H1 (cell line): ENCODE measurements around the gene NOD2. TPM values are rescaled to one million over a fixed set of nuclear protein-coding genes. Genes with fewer than 3 reads are reported as not detected.

Experiments used
- CTCF ChIA-PET: fragments of 300-600 bp; sonication (Branson Sonifier 250); formaldehyde crosslinking; loops from one replicate; lab custom pipeline; 2021; ENCODE audit not compliant: partially characterized antibody; lab: Charles Lee
- POLR2A ChIA-PET: fragments of 300-600 bp; sonication (Branson Sonifier 250); formaldehyde crosslinking; loops from one replicate; lab custom pipeline; 2021; ENCODE audit warnings: inconsistent platforms; ENCODE audit not compliant: partially characterized antibody; lab: Charles Lee
- DNase-seq, 2 experiments: peaks; one replicate each; pipeline versions ENCODE4 v3.0.0 to v3.0.0-alpha.2; 2010 to 2022; ENCODE audit warnings: low spot score in 2 of 2, low read depth in 1 of 2, mixed read lengths in 1 of 2
- FAIRE-seq: peaks from 2 replicates; lab custom pipeline; 2011; peaks lifted over from hg19 to GRCh38; lab: Jason Lieb, UNC
- H2AFZ ChIP-seq: 2 replicates; pipeline ENCODE4 v1.8.1; 2012; ENCODE audit warnings: low read length, inconsistent platforms
- H2AK5ac ChIP-seq: 2 replicates; pipeline ENCODE4 v1.6.1; 2013; ENCODE audit warnings: low read depth, low read length
- H2BK120ac ChIP-seq: replicated peaks from 2 replicates; pipeline ENCODE3; 2013; ENCODE audit warnings: low read depth, low read length, inconsistent platforms
- H2BK12ac ChIP-seq: 2 replicates; pipeline ENCODE4 v1.6.1; 2013; ENCODE audit warnings: low read depth, low read length
- H2BK15ac ChIP-seq: 2 replicates; pipeline ENCODE4 v1.6.1; 2013; ENCODE audit warnings: low read length
- H2BK20ac ChIP-seq: 2 replicates; pipeline ENCODE4 v1.6.1; 2013; ENCODE audit warnings: low read length
- H2BK5ac ChIP-seq: 2 replicates; pipeline ENCODE4 v1.6.1; 2013; ENCODE audit warnings: low read depth, low read length
- H3K14ac ChIP-seq: 2 replicates; pipeline ENCODE4 v1.6.1; 2013; ENCODE audit warnings: inconsistent platforms; ENCODE audit not compliant: insufficient read length
- H3K18ac ChIP-seq: 2 replicates; pipeline ENCODE4 v1.6.1; 2013; ENCODE audit warnings: low read length; ENCODE audit errors: extremely low read depth
- H3K23ac ChIP-seq: 2 replicates; pipeline ENCODE4 v1.6.1; 2013; ENCODE audit warnings: inconsistent platforms; ENCODE audit not compliant: insufficient read length
- H3K23me2 ChIP-seq: 2 replicates; pipeline ENCODE4 v1.6.1; 2013; ENCODE audit warnings: low read depth, low read length
- H3K27ac ChIP-seq: 2 replicates; pipeline ENCODE4 v1.6.1; 2011; ENCODE audit warnings: low read depth, low read length, inconsistent platforms
- H3K27me3 ChIP-seq, 4 experiments: replicated peaks in 1 of 4; 1 replicate in 1 of 4; 2 replicates in 3 of 4; pipeline versions ENCODE4 v1.6.1 to v1.8.1; 2011 to 2013; ENCODE audit warnings: low read length in 3 of 4, mild to moderate bottlenecking in 3 of 4, inconsistent platforms in 2 of 4, mixed read lengths in 2 of 4, moderate library complexity in 1 of 4; ENCODE audit not compliant: control insufficient read depth in 3 of 4, insufficient read depth in 3 of 4; ENCODE audit errors: extremely low read depth in 1 of 4
- H3K36me3 ChIP-seq, 4 experiments: 2 replicates each; pipeline versions ENCODE4 v1.6.1 to v1.8.1; 2011 to 2013; ENCODE audit warnings: mild to moderate bottlenecking in 4 of 4, low read length in 3 of 4, moderate library complexity in 2 of 4, control low read depth in 1 of 4, inconsistent platforms in 1 of 4; ENCODE audit not compliant: insufficient read depth in 4 of 4, control insufficient read depth in 2 of 4
- H3K4ac ChIP-seq: replicated peaks from 2 replicates; pipeline ENCODE3; 2013; ENCODE audit warnings: low read length, low read depth, mixed read lengths, inconsistent platforms; ENCODE audit not compliant: insufficient read length
- H3K4me1 ChIP-seq, 4 experiments: replicated peaks in 1 of 4; 1 replicate in 1 of 4; 2 replicates in 3 of 4; pipeline versions ENCODE4 v1.6.1 to v1.8.1; 2011 to 2013; ENCODE audit warnings: low read length in 3 of 4, inconsistent platforms in 2 of 4, mixed read lengths in 1 of 4; ENCODE audit not compliant: insufficient read depth in 4 of 4, control insufficient read depth in 3 of 4
- H3K4me2 ChIP-seq, 2 experiments: 2 replicates each; pipeline versions ENCODE4 v1.6.1 to v1.8.1; 2011 to 2013; ENCODE audit warnings: low read depth in 2 of 2, low read length in 2 of 2, control low read depth in 1 of 2, inconsistent platforms in 1 of 2, mild to moderate bottlenecking in 1 of 2; ENCODE audit not compliant: insufficient read depth in 1 of 2
- H3K4me3 ChIP-seq, 4 experiments: fragments of 200-600, 300-600 bp in 1 of 4; sonication (generic), shearing (Covaris generic), sonication (Bioruptor Twin) in 1 of 4; 2 replicates each; pipeline versions ENCODE4 v1.5.1 to v1.8.1; 2011 to 2016; ENCODE audit warnings: low read length in 4 of 4, low read depth in 3 of 4, control low read depth in 2 of 4, inconsistent platforms in 2 of 4, mild to moderate bottlenecking in 2 of 4, mixed read lengths in 1 of 4, moderate library complexity in 1 of 4; ENCODE audit not compliant: insufficient read depth in 2 of 4; ENCODE audit errors: extremely low read depth in 1 of 4
- H3K56ac ChIP-seq: replicated peaks from 2 replicates; pipeline ENCODE3; 2013; ENCODE audit warnings: low read depth, mild to moderate bottlenecking, mixed read lengths, low read length, inconsistent platforms; ENCODE audit not compliant: insufficient read length
- H3K79me1 ChIP-seq: 2 replicates; pipeline ENCODE4 v1.6.1; 2013; ENCODE audit warnings: low read depth, low read length, control low read depth
- H3K79me2 ChIP-seq, 2 experiments: 2 replicates each; pipeline versions ENCODE4 v1.6.1 to v1.8.1; 2012 to 2013; ENCODE audit warnings: low read length in 2 of 2, mild to moderate bottlenecking in 2 of 2, inconsistent platforms in 1 of 2; ENCODE audit not compliant: insufficient read depth in 2 of 2, control insufficient read depth in 1 of 2
- H3K9ac ChIP-seq, 4 experiments: replicated peaks in 1 of 4; 1 replicate in 1 of 4; 2 replicates in 3 of 4; pipeline versions ENCODE4 v1.6.1 to v1.8.1; 2011 to 2013; ENCODE audit warnings: low read depth in 3 of 4, low read length in 3 of 4, control low read depth in 2 of 4, mild to moderate bottlenecking in 2 of 4, moderate library complexity in 2 of 4, inconsistent platforms in 1 of 4; ENCODE audit errors: extremely low read depth in 1 of 4
- H3K9me3 ChIP-seq, 2 experiments: 2 replicates each; pipeline versions ENCODE4 v1.6.1 to v1.8.1; 2012 to 2013; ENCODE audit warnings: mild to moderate bottlenecking in 2 of 2, moderate library complexity in 2 of 2, control low read depth in 1 of 2, inconsistent platforms in 1 of 2, low read depth in 1 of 2, low read length in 1 of 2, mixed read lengths in 1 of 2; ENCODE audit not compliant: insufficient read depth in 2 of 2
- H4K20me1 ChIP-seq, 2 experiments: replicated peaks in 1 of 2; 2 replicates each; pipeline versions ENCODE3 to v1.8.1; 2011 to 2013; ENCODE audit warnings: inconsistent platforms in 2 of 2, low read length in 2 of 2, mild to moderate bottlenecking in 1 of 2; ENCODE audit not compliant: insufficient read depth in 2 of 2, control insufficient read depth in 1 of 2
- H4K5ac ChIP-seq: 2 replicates; pipeline ENCODE4 v1.6.1; 2013; ENCODE audit warnings: low read length, low read depth, mixed read lengths, inconsistent platforms; ENCODE audit not compliant: insufficient read length
- H4K8ac ChIP-seq: 2 replicates; pipeline ENCODE4 v1.8.0; 2013; ENCODE audit warnings: mild to moderate bottlenecking, moderate library complexity, low read length, inconsistent platforms; ENCODE audit not compliant: insufficient read depth; ENCODE audit errors: extremely low read depth
- H4K91ac ChIP-seq: replicated peaks from 2 replicates; pipeline ENCODE3; 2013; ENCODE audit warnings: low read length, mixed read lengths, inconsistent platforms; ENCODE audit not compliant: insufficient read length
- ASH2L ChIP-seq: fragments of 200-600, 300-600 bp; sonication (generic); IDR thresholded peaks from one replicate; pipeline ENCODE4 v1.7.1; 2017; ENCODE audit warnings: low read length
- CBX5 ChIP-seq: fragments of 300-800, 300-1000 bp; sonication (generic); IDR thresholded peaks from 2 replicates; pipeline ENCODE4 v1.7.1; 2016; ENCODE audit warnings: antibody characterized with exemption, low read length, low read depth
- CBX8 ChIP-seq: fragments of 300-800, 300-1000 bp; sonication (generic); IDR thresholded peaks from 2 replicates; pipeline ENCODE4 v1.7.1; 2016; ENCODE audit warnings: low read depth, low read length, borderline replicate concordance
- EZH2 ChIP-seq: fragments of 200-600 bp; sonication (generic); IDR thresholded peaks from 2 replicates; pipeline ENCODE4 v1.7.1; 2012; ENCODE audit warnings: low read depth, mild to moderate bottlenecking, moderate library complexity, low read length, inconsistent platforms; ENCODE audit not compliant: severe bottlenecking
- FOSL1 ChIP-seq: IDR thresholded peaks from 2 replicates; pipeline ENCODE4 v1.6.1; 2011; ENCODE audit warnings: mild to moderate bottlenecking, low read depth, low read length, moderate library complexity; ENCODE audit not compliant: insufficient read depth
- NANOG ChIP-seq: IDR thresholded peaks from 2 replicates; pipeline ENCODE4 v1.6.1; 2011; ENCODE audit warnings: low read length, low read depth, mild to moderate bottlenecking, inconsistent platforms; ENCODE audit not compliant: insufficient read depth, poor library complexity, severe bottlenecking
- NRF1 ChIP-seq: IDR thresholded peaks from 2 replicates; pipeline ENCODE4 v1.6.1; 2011; ENCODE audit warnings: mild to moderate bottlenecking, low read depth, low read length, improper control_type of control experiment
- POLR2AphosphoS5 ChIP-seq: IDR thresholded peaks from 2 replicates; pipeline ENCODE4 v1.6.1; 2011; ENCODE audit warnings: low read depth, low read length
- POU5F1 ChIP-seq: IDR thresholded peaks from 2 replicates; pipeline ENCODE4 v1.6.1; 2011; ENCODE audit warnings: low read depth, mild to moderate bottlenecking, low read length, moderate library complexity
- RAD21 ChIP-seq, 2 experiments: IDR thresholded peaks in 1 of 2; conservative IDR thresholded peaks in 1 of 2; 2 replicates each; pipeline ENCODE4 v1.6.1; 2011; ENCODE audit warnings: low read depth in 2 of 2, low read length in 2 of 2, improper control_type of control experiment in 1 of 2, inconsistent platforms in 1 of 2, mild to moderate bottlenecking in 1 of 2, moderate library complexity in 1 of 2
- SRF ChIP-seq: IDR thresholded peaks from 2 replicates; pipeline ENCODE4 v1.6.1; 2011; ENCODE audit warnings: mild to moderate bottlenecking, low read depth, low read length, moderate library complexity
- SUZ12 ChIP-seq: fragments of 200-600 bp; sonication (generic); IDR thresholded peaks from 2 replicates; pipeline ENCODE4 v1.6.1; 2012; ENCODE audit warnings: mild to moderate bottlenecking, inconsistent platforms, low read length, moderate library complexity, mixed read lengths
- TEAD4 ChIP-seq: IDR thresholded peaks from 2 replicates; pipeline ENCODE4 v1.6.1; 2012; ENCODE audit warnings: low read depth, low read length, inconsistent platforms, mixed read lengths
- ZNF274 ChIP-seq: IDR thresholded peaks from 2 replicates; pipeline ENCODE4 v1.7.0; 2012; ENCODE audit warnings: low read length, borderline replicate concordance; ENCODE audit errors: extremely low read depth
- WGBS, 2 experiments: shearing (Covaris generic) in 1 of 2; methylation state at CpG; one replicate each; pipeline versions ENCODE4 v1.1.6 to v1.1.7; 2013 to 2015; ENCODE audit warnings: low lambda C conversion rate in 2 of 2, mixed read lengths in 2 of 2, inconsistent platforms in 1 of 2, low coverage in 1 of 2, missing lambda C conversion rate in 1 of 2; ENCODE audit not compliant: insufficient replicate concordance in 2 of 2, insufficient coverage in 1 of 2, insufficient read length in 1 of 2; ENCODE audit errors: extremely low coverage in 1 of 2, missing lambda C conversion rate in 1 of 2; 5-methylcytosine and 5-hydroxymethylcytosine counted together
- polyA plus RNA-seq, 7 experiments: library from polyadenylated mRNA; depleted of rRNA in 3 of 7; stranded (reverse) in 5 of 7; unstranded in 2 of 7; fragments of >200 nt in 5 of 7; fragments of 200-250 nt in 2 of 7; gene quantifications; 1 replicate in 5 of 7; 2 replicates in 1 of 7; 4 replicates in 1 of 7; pipeline versions ENCODE4 v1.2.1 to v1.2.3, GENCODE V29; 2011 to 2013; ENCODE audit warnings: missing spikeins in 2 of 7, mixed read lengths in 2 of 7
- total RNA-seq: library from RNA; stranded (reverse); fragmentation: NEBNext Ultra II Directional; extraction: Animal tissue kit (Norgen Biotek cat#: 25700); gene quantifications from 2 replicates; pipeline ENCODE4 v1.2.1, GENCODE V29; 2021

The NOD2 gene
- total and polyA plus RNA-seq, 2 of the 8 experiments (the other 6 are each of a cell fraction or from before 2014, with no cell fraction given) = 0.37 to 0.42 TPM

DNA sequence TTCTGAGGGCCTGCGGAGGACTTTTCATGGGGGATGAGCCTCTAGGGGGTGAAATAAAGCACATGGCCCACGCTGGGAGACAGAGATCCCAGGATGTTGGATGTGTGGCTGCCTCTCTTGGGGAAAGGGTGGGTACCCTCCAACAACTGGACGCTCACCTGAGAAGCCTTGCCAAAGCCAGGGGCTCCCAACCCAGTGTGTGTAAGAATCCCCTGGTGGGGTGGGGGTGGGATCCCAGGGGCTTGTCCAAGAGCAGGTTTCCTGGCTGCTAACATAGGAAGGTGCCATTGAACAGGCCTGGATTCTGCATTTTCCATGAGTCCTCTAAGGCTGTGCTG, 12.9 kb upstream of the NOD2 start:
- H4K8ac ChIP-seq = no peak overlapping the region
- H4K91ac ChIP-seq = no peak overlapping the region
- H2BK20ac ChIP-seq = no peak overlapping the region
- no peaks in the 10 kb centered on the region for H3K4me1 ChIP-seq
- POLR2A ChIA-PET = no interaction called here
- no peak overlapping the region for H3K9ac ChIP-seq
- H3K4ac ChIP-seq = no peak overlapping the region
- H3K9me3 ChIP-seq = no peaks in the 10 kb centered on the region
- H3K79me2 ChIP-seq = no peaks in the 10 kb centered on the region
- H3K27ac ChIP-seq = no peak overlapping the region
- H2BK5ac ChIP-seq = no peak overlapping the region
- no peak overlapping the region for H2BK15ac ChIP-seq
- H3K79me1 ChIP-seq = no peaks in the 10 kb centered on the region
- H4K20me1 ChIP-seq = no peaks in the 10 kb centered on the region
- no peak overlapping the region for H2BK12ac ChIP-seq
- H2BK120ac ChIP-seq = no peak overlapping the region
- DNase-seq = no peak
- no peaks in the 10 kb centered on the region for H3K23me2 ChIP-seq
- H3K27me3 ChIP-seq = no peaks in the 10 kb centered on the region
- no peaks in the 10 kb centered on the region for H3K36me3 ChIP-seq
- H3K4me2 ChIP-seq = no peak overlapping the region
- no peak overlapping the region for H3K4me3 ChIP-seq
- WGBS, 2 experiments = 92% methylated on average over 3 of the region's 3 CpGs; no CpG with 5 or more reads in 1 of the 2 experiments
- FAIRE-seq = no peak
- no peak overlapping the region for H4K5ac ChIP-seq
- no peak overlapping the region for H2AFZ ChIP-seq
- no peak overlapping the region for H2AK5ac ChIP-seq
- CTCF ChIA-PET = interaction anchor here (1.3 to 21.1 kb wide), 5 partner anchors 8 to 120 kb away, joined by 3 to 279 read pairs (median 25); no protein-coding TSS in a partner anchor
- H3K14ac ChIP-seq = no peak overlapping the region
- no peak overlapping the region for H3K23ac ChIP-seq
- H3K56ac ChIP-seq = no peak overlapping the region
- H3K18ac ChIP-seq = no peak overlapping the region
- no peak for TF ChIP-seq CBX8
- no peak for TF ChIP-seq SRF
- no peak for TF ChIP-seq ZNF274
- TF ChIP-seq POLR2AphosphoS5 = no peak
- no peak for TF ChIP-seq POU5F1
- TF ChIP-seq EZH2 = no peak
- no peak for TF ChIP-seq NRF1
- TF ChIP-seq CBX5 = no peak
- no peak for TF ChIP-seq NANOG
- no peak for TF ChIP-seq SUZ12
- TF ChIP-seq RAD21 (IDR thresholded peaks at IDR 0.05 in 1 of 2, conservative IDR thresholded peaks at IDR 0.05 in 1 of 2; ENCODE audit: low read depth in 2 of 2, low read length in 2 of 2) = no peak
- no peak for TF ChIP-seq FOSL1
- TF ChIP-seq ASH2L = no peak
- TF ChIP-seq TEAD4 = no peak
